HFFc6 (cell line): Measurements from ENCODE around the gene USP1. TPM values are rescaled to one million over a fixed set of nuclear protein-coding genes. Genes with fewer than 3 reads are reported as not detected.

ENCODE experiments used
- DNase-seq: peaks from one replicate; pipeline ENCODE4 v3.0.0-alpha.2; 2018
- H3K27ac Mint-ChIP-seq: 2 replicates; pipeline ENCODE4 v1.8.0; 2020; ENCODE audit warnings: mild to moderate bottlenecking, mixed read lengths
- H3K27me3 Mint-ChIP-seq: 2 replicates; pipeline ENCODE4 v1.8.0; 2021; ENCODE audit warnings: mild to moderate bottlenecking, moderate library complexity, mixed read lengths; ENCODE audit not compliant: insufficient read depth
- H3K36me3 Mint-ChIP-seq: 2 replicates; pipeline ENCODE4 v1.8.0; 2021; ENCODE audit warnings: low read depth, mixed read lengths
- H3K4me1 Mint-ChIP-seq: 2 replicates; pipeline ENCODE4 v1.8.0; 2020; ENCODE audit warnings: low read depth, mixed read lengths
- H3K4me3 Mint-ChIP-seq: 2 replicates; pipeline ENCODE4 v1.8.0; 2020; ENCODE audit warnings: mild to moderate bottlenecking, moderate library complexity, mixed read lengths
- H3K9me3 Mint-ChIP-seq: 2 replicates; pipeline ENCODE4 v1.8.0; 2020; ENCODE audit warnings: mild to moderate bottlenecking, mixed read lengths
- long read RNA-seq: library from polyadenylated mRNA; unstranded; transcript quantifications from one replicate; pipeline ENCODE4 v2.0.0, GENCODE V29; 2019
- total RNA-seq, 6 experiments: library from RNA; stranded (reverse); fragmentation: NEBNext Ultra II Directional; extraction: Animal tissue kit (Norgen Biotek cat#: 25700); gene quantifications; 2 replicates in 1 of 6; 3 replicates in 5 of 6; pipeline ENCODE4 v1.2.3, GENCODE V29; 2021
- TF ChIP-seq, protein P1 (sequence below): fragments of 200-600 bp; sonication (generic); IDR thresholded peaks from 2 replicates; pipeline ENCODE4 v1.5.0; 2021; ENCODE audit warnings: antibody characterized with exemption, mild to moderate bottlenecking

The USP1 gene, protein sequence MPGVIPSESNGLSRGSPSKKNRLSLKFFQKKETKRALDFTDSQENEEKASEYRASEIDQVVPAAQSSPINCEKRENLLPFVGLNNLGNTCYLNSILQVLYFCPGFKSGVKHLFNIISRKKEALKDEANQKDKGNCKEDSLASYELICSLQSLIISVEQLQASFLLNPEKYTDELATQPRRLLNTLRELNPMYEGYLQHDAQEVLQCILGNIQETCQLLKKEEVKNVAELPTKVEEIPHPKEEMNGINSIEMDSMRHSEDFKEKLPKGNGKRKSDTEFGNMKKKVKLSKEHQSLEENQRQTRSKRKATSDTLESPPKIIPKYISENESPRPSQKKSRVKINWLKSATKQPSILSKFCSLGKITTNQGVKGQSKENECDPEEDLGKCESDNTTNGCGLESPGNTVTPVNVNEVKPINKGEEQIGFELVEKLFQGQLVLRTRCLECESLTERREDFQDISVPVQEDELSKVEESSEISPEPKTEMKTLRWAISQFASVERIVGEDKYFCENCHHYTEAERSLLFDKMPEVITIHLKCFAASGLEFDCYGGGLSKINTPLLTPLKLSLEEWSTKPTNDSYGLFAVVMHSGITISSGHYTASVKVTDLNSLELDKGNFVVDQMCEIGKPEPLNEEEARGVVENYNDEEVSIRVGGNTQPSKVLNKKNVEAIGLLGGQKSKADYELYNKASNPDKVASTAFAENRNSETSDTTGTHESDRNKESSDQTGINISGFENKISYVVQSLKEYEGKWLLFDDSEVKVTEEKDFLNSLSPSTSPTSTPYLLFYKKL
- total RNA-seq = 10 to 100 TPM; 15.0 to 30.9 (median 28.3) TPM
- long read RNA-seq, transcript USP1-201 (9 exons, 3,996 nt) = major isoform, 6 of 27 reads
- long read RNA-seq, partial matches to known transcripts = 18 of 27 reads
- long read RNA-seq, other reads (novel, unspliced or antisense) = 1 of 27 reads

DNA sequence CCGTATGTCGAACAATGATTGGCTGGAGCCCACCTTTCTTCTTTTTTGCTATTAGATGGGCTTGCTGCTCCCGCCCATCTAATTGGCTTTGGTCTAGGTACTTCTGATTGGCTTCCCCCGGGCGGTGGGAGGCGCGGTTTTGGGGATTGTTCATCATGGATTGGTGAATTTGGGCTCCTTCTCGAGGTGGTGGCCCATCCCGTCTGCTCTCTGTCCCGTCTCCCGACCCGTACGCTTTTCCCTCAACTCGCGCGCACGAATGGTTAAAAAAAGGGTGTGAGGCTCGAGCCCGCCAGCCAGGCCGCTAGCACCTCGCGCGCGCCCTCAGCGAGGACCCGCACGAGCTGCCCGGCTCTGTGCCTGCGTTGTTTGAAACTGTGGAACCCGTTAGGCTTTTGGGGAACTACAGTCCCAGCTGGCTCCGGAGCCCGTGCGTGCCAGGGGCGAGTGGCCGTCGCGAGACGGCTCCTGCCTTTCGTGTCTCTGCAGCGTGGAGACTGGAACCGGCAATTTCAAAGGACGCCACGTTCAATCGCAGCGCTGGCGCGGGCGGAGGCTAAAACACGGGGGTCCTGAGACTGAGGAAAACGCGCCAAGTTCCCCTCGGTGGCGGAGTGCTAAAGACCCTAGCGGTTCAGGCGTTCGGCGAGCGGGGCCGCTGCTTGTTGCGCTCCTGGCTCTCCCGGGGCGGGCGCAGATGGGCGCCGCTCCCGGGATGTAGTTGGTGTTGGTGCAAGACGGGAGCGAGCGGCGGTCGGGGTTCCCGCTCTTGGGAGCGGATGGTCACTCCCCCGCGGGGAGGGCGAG, at the start of gene USP1:
TSS of gene USP1 (plus strand) at position 584 of the 807 bp plus-strand sequence. CDS start 2,819 bp downstream, outside the sequence.
- H3K9me3 Mint-ChIP-seq = no peaks in the 10 kb centered on the region
- TF ChIP-seq, protein P1, sequence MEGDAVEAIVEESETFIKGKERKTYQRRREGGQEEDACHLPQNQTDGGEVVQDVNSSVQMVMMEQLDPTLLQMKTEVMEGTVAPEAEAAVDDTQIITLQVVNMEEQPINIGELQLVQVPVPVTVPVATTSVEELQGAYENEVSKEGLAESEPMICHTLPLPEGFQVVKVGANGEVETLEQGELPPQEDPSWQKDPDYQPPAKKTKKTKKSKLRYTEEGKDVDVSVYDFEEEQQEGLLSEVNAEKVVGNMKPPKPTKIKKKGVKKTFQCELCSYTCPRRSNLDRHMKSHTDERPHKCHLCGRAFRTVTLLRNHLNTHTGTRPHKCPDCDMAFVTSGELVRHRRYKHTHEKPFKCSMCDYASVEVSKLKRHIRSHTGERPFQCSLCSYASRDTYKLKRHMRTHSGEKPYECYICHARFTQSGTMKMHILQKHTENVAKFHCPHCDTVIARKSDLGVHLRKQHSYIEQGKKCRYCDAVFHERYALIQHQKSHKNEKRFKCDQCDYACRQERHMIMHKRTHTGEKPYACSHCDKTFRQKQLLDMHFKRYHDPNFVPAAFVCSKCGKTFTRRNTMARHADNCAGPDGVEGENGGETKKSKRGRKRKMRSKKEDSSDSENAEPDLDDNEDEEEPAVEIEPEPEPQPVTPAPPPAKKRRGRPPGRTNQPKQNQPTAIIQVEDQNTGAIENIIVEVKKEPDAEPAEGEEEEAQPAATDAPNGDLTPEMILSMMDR = no peak
- peak within 1 kb of the TSS; percentile 95 for H3K4me3 Mint-ChIP-seq
- peak within 1 kb of the TSS; percentile 100 for H3K27ac Mint-ChIP-seq
- peak; percentile 100 for DNase-seq
- H3K4me1 Mint-ChIP-seq = peaks cover 56% of the 10 kb centered on the region
- peaks cover 15% of the 10 kb centered on the region for H3K36me3 Mint-ChIP-seq
- H3K27me3 Mint-ChIP-seq = peaks cover 2% of the 10 kb centered on the region; the same call in 1 of the 2 replicates

DNA sequence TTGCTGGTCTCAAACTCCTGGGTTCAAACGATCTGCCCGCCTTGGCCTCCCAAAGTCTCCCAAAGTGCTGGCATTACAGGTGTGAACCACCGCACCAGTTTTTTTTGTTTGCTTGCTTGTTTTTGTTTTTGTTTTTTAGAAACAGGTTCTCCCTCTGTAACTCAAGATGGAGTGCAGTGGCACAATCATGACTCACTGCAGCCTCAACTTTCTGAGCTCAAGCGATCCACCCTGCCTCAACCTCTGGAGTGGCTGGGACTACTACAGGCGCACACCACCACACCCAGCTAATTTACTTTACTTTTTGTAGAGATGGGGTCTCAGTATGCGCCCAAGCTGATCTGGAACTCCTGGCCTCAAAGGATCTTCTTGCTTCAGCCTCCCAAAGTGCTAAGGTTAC, 47.3 kb upstream of the USP1 start:
- no peaks in the 10 kb centered on the region for H3K36me3 Mint-ChIP-seq
- no peaks in the 10 kb centered on the region for H3K4me1 Mint-ChIP-seq
- H3K27ac Mint-ChIP-seq = no peak overlapping the region
- H3K27me3 Mint-ChIP-seq = peaks cover 9% of the 10 kb centered on the region
- no peaks in the 10 kb centered on the region for H3K9me3 Mint-ChIP-seq
- no peak overlapping the region for H3K4me3 Mint-ChIP-seq
- TF ChIP-seq, protein P1 = no peak
- DNase-seq = no peak

DNA sequence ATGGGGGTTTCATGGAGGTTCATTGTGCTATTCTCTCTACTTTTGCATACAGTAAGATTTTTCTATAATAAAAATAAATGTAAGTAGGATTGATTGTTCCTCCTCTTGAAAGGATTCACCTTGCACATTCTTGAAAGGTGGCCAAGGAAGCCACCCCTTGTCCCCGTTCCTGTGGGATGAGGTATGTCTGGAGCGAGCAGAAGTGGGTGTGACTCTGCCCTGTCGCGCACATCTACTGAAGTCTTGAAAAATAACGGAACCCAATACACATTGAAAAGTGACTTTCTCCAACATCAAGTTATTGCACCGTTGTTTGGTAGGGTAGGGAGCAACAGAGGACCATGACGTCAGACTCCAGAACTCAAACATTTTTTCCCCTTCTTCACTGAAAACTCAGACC, 46.8 kb upstream of the USP1 start:
- no peaks in the 10 kb centered on the region for H3K9me3 Mint-ChIP-seq
- no peak overlapping the region for H3K27ac Mint-ChIP-seq
- no peak for DNase-seq
- no peak overlapping the region for H3K4me3 Mint-ChIP-seq
- H3K27me3 Mint-ChIP-seq = peaks cover 9% of the 10 kb centered on the region
- TF ChIP-seq, protein P1 = no peak
- no peaks in the 10 kb centered on the region for H3K36me3 Mint-ChIP-seq
- H3K4me1 Mint-ChIP-seq = no peaks in the 10 kb centered on the region

DNA sequence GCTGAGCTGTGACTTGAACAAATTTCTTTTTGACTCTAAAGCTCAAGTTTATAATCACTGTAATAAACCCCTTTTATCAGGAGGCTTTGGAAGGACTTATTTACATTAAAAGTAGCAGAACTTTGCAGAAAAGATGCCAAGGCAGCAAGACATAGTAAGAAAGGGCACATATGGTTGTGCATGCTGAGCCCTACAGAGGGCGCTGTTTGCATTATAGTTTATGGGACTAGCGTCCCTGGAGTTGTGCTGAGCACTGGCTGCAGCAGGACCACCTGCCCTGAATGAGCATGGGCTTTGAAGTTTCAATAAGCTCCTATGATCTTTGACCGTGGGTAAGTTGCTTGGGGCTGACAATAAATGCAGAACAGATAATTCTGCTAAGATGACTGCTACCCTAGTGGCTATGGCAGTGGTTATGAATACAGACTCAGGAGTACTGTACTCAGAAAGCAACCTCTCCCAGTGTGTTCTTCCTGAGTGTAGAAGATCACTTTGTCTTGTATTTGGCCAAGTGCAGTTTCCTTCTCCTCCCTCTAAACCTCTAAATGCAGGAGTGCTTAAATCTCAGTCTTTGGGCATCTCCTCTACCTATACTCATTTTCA, 45.4 kb upstream of the USP1 start:
- no peak for DNase-seq
- Mint-ChIP-seq H3K9me3 (no peaks in the 10 kb centered on the region), H3K4me3 (no peak overlapping the region), H3K36me3 (no peaks in the 10 kb centered on the region), H3K4me1 (no peaks in the 10 kb centered on the region), H3K27ac (no peak overlapping the region), H3K27me3 (peaks cover 9% of the 10 kb centered on the region)
- TF ChIP-seq, protein P1 = peak; percentile 70

DNA sequence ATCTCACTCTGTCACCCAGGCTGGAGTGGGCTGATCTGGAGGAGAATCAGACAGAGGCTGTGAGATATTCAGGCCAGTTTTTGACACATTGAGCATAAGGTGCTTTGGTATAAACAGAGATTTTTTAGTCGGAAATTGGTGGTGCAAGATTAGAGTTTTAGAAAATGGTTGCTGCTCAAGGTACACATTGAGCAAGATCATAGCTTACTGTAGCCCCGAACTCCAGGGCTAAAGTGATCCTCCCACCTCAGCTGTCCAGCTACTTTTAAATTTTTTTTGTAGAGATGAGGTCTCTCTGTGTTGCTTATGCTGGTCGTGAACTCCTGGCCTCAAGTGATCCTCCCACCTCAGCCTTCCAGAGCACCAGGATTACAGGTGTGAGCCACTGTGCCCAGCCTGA, 43.9 kb upstream of the USP1 start:
- TF ChIP-seq, protein P1 = no peak
- no peaks in the 10 kb centered on the region for H3K36me3 Mint-ChIP-seq
- H3K9me3 Mint-ChIP-seq = no peaks in the 10 kb centered on the region
- H3K27me3 Mint-ChIP-seq = peaks cover 9% of the 10 kb centered on the region
- H3K4me3 Mint-ChIP-seq = no peak overlapping the region
- no peak for DNase-seq
- 0 out of 2 replicates have a peak, but pooled peaks cover under 1% of the 10 kb centered on the region for H3K4me1 Mint-ChIP-seq
- H3K27ac Mint-ChIP-seq = no peak overlapping the region
